Measurements from ENCODE around the gene ITPRIPL2. TPM values are rescaled to one million over a fixed set of nuclear protein-coding genes. Genes with fewer than 3 reads are reported as not detected.
A peak's percentile ranks its signal among the peaks of the same experiment; 100 is the strongest.

ITPRIPL2 gene
- total and polyA plus RNA-seq, 2 of the 13 experiments (the other 11 are each of a cell fraction or from before 2014, with no cell fraction given), result 5.9 to 12.6 TPM

GRCh38 chr16:19167710-19168370 lies 54.1 kb downstream of the ITPRIPL2 start, which contains the start of gene SYT17 (continued):
- peak; percentile 42; the same call in 1 of the 2 replicates for TF ChIP-seq ZHX1 (CRISPR knock-in tag; IDR thresholded peaks at IDR 0.05; ENCODE audit: low read depth)
- no peak for TF ChIP-seq ZNF282 (IDR thresholded peaks at IDR 0.05; ENCODE audit: partially characterized antibody)
- no peak for TF ChIP-seq ZNF10 (CRISPR knock-in tag; IDR thresholded peaks at IDR 0.05; ENCODE audit: borderline replicate concordance, low read depth)
- TF ChIP-seq RORA (CRISPR knock-in tag; IDR thresholded peaks at IDR 0.05), result no peak
- TF ChIP-seq HNRNPK (IDR thresholded peaks at IDR 0.05; ENCODE audit: low read depth, low read length, poor library complexity, severe bottlenecking), result peak; percentile 90
- TF ChIP-seq NFYC (CRISPR knock-in tag; IDR thresholded peaks at IDR 0.05), result no peak
- no peak for TF ChIP-seq ARID4A (CRISPR knock-in tag; IDR thresholded peaks at IDR 0.05; ENCODE audit: borderline replicate concordance)
- TF ChIP-seq ZNF790 (CRISPR knock-in tag; IDR thresholded peaks at IDR 0.05; ENCODE audit: borderline replicate concordance), result no peak
- no peak for TF ChIP-seq ZBTB39 (CRISPR knock-in tag; IDR thresholded peaks at IDR 0.05)
- no peak for TF ChIP-seq ZBTB49 (CRISPR knock-in tag; IDR thresholded peaks at IDR 0.05; ENCODE audit: borderline replicate concordance)

All from HepG2 (cell line).